HepG2 (cell line): ENCODE results near the gene RBM26.

Source experiments
- GLMP ChIP-seq: sonication (generic); formaldehyde crosslinking; IDR thresholded peaks from 2 replicates; pipeline ENCODE4 v1.9.0; 2021; ENCODE audit warnings: missing genetic modification reagents, mild to moderate bottlenecking, borderline replicate concordance
- MIER3 ChIP-seq: IDR thresholded peaks from 2 replicates; pipeline ENCODE4 v1.6.1; 2016; ENCODE audit warnings: missing compliant biosample characterization, borderline replicate concordance
- RFX3 ChIP-seq: IDR thresholded peaks from 2 replicates; pipeline ENCODE4 v1.6.1; 2016; ENCODE audit warnings: missing biosample characterization, missing genetic modification reagents
- SIN3A ChIP-seq: IDR thresholded peaks from 2 replicates; pipeline ENCODE4 v1.6.1; 2011; ENCODE audit warnings: low read depth, mild to moderate bottlenecking, control low read depth, low read length, borderline replicate concordance
- SMYD3 ChIP-seq: sonication (generic); formaldehyde crosslinking; IDR thresholded peaks from 2 replicates; pipeline ENCODE4 v1.8.1; 2023; ENCODE audit warnings: mild to moderate bottlenecking, missing genetic modification reagents
- ZNF546 ChIP-seq: sonication (generic); formaldehyde crosslinking; conservative IDR thresholded peaks from 2 replicates; pipeline ENCODE4 v1.8.1; 2023; ENCODE audit warnings: mild to moderate bottlenecking, missing genetic modification reagents

- TF ChIP-seq ZNF546 (CRISPR knock-in tag) (no peak), GLMP (CRISPR knock-in tag) (no peak), SMYD3 (CRISPR knock-in tag) (no peak), MIER3 (CRISPR knock-in tag) (no peak), RFX3 (CRISPR knock-in tag) (no peak), SIN3A (no peak)
These were observed 98.6 kb downstream of the RBM26 start for GRCh38 chr13:79307433-79307861.
